K562 (cell line): ENCODE measurements around the gene DAPK2. TPM values are rescaled to one million over a fixed set of nuclear protein-coding genes. Genes with fewer than 3 reads are reported as not detected.

Source experiments
- CAMTA2 ChIP-seq: fragments of 250-450 bp; sonication (Bioruptor Pico); conservative IDR thresholded peaks from 2 replicates; pipeline ENCODE4 v1.5.1; 2022
- CEBPG ChIP-seq, 3 experiments: fragments of 200-800 bp in 1 of 3; sonication (Bioruptor generic) in 1 of 3; sonication (generic) in 1 of 3; formaldehyde crosslinking in 1 of 3; IDR thresholded peaks in 2 of 3; conservative IDR thresholded peaks in 1 of 3; 2 replicates each; pipeline versions ENCODE4 v1.6.1 to v1.8.0; 2016 to 2022; ENCODE audit warnings: missing compliant biosample characterization in 2 of 3, missing genetic modification characterization in 2 of 3, mild to moderate bottlenecking in 1 of 3, missing genetic modification reagents in 1 of 3
- DNMT1 ChIP-seq: fragments of 450-650 bp; IDR thresholded peaks from 2 replicates; pipeline ENCODE4 v1.6.1; 2016; ENCODE audit warnings: antibody characterized with exemption, mild to moderate bottlenecking
- E2F4 ChIP-seq: sonication (generic); formaldehyde crosslinking; IDR thresholded peaks from 2 replicates; pipeline ENCODE4 v1.8.0; 2022; ENCODE audit warnings: mild to moderate bottlenecking, low read depth, missing genetic modification reagents
- E2F6 ChIP-seq, 2 experiments: IDR thresholded peaks; 2 replicates each; pipeline ENCODE4 v1.6.1; 2011; ENCODE audit warnings: borderline replicate concordance in 1 of 2, control low read depth in 1 of 2, low read depth in 1 of 2, low read length in 1 of 2, mild to moderate bottlenecking in 1 of 2, mixed read lengths in 1 of 2, moderate library complexity in 1 of 2; ENCODE audit not compliant: insufficient read depth in 1 of 2, insufficient read length in 1 of 2, poor library complexity in 1 of 2, severe bottlenecking in 1 of 2; ENCODE audit errors: extremely low read depth in 1 of 2
- ETS2 ChIP-seq: IDR thresholded peaks from 2 replicates; pipeline ENCODE4 v1.6.1; 2016; ENCODE audit warnings: borderline replicate concordance, missing genetic modification characterization, mild to moderate bottlenecking, moderate library complexity, missing compliant biosample characterization; ENCODE audit not compliant: poor library complexity, severe bottlenecking
- HDGF ChIP-seq: fragments of 450-650 bp; IDR thresholded peaks from 2 replicates; pipeline ENCODE4 v1.6.1; 2016
- HNRNPH1 ChIP-seq: fragments of 200-400 bp; formaldehyde crosslinking; optimal IDR thresholded peaks from 2 replicates; pipeline ENCODE3; 2017; ENCODE audit warnings: low read depth, mild to moderate bottlenecking, low read length, moderate library complexity
- KDM1A ChIP-seq, 2 experiments: fragments of 450-650 bp; IDR thresholded peaks; 2 replicates each; pipeline ENCODE4 v1.6.1; 2016; ENCODE audit warnings: mild to moderate bottlenecking in 2 of 2
- LARP7 ChIP-seq: fragments of 450-650 bp; IDR thresholded peaks from 2 replicates; pipeline ENCODE4 v1.6.1; 2016
- MAFG ChIP-seq: fragments of 450-650 bp; conservative IDR thresholded peaks from 2 replicates; pipeline ENCODE4 v1.6.1; 2016; ENCODE audit warnings: missing genetic modification characterization, missing compliant biosample characterization
- POLR2H ChIP-seq: IDR thresholded peaks from 2 replicates; pipeline ENCODE4 v1.6.1; 2016; ENCODE audit warnings: missing genetic modification characterization, low read depth, mild to moderate bottlenecking, control low read depth, missing compliant biosample characterization, moderate library complexity
- PTBP1 ChIP-seq: fragments of 200-400 bp; formaldehyde crosslinking; IDR thresholded peaks from 2 replicates; pipeline ENCODE4 v1.6.1; 2017; ENCODE audit warnings: low read depth, low read length
- RBM17 ChIP-seq: fragments of 200-400 bp; formaldehyde crosslinking; IDR thresholded peaks from 2 replicates; pipeline ENCODE4 v1.6.1; 2017; ENCODE audit warnings: low read depth, mild to moderate bottlenecking, low read length, borderline replicate concordance
- RBM39 ChIP-seq: fragments of 200-400 bp; formaldehyde crosslinking; optimal IDR thresholded peaks from 2 replicates; pipeline ENCODE3; 2018; ENCODE audit warnings: low read depth, low read length
- RHOXF2B ChIP-seq: fragments of 250-450 bp; sonication (Bioruptor Pico); conservative IDR thresholded peaks from 2 replicates; pipeline ENCODE4 v1.5.1; 2021
- SMAD2 ChIP-seq: fragments of 150-350 bp; IDR thresholded peaks from 2 replicates; pipeline ENCODE4 v1.6.1; 2014; ENCODE audit warnings: low read depth, mild to moderate bottlenecking, low read length
- SP2 ChIP-seq: IDR thresholded peaks from 2 replicates; pipeline ENCODE4 v1.6.1; 2011; ENCODE audit warnings: mild to moderate bottlenecking, low read depth, low read length, moderate library complexity; ENCODE audit not compliant: poor library complexity, severe bottlenecking; ENCODE audit errors: extremely low read depth
- STAT6 ChIP-seq: sonication (generic); formaldehyde crosslinking; IDR thresholded peaks from 2 replicates; pipeline ENCODE4 v1.8.1; 2023; ENCODE audit warnings: mild to moderate bottlenecking, missing genetic modification reagents
- TCF3 ChIP-seq: sonication (generic); formaldehyde crosslinking; IDR thresholded peaks from 2 replicates; pipeline ENCODE4 v1.4.0; 2020; ENCODE audit warnings: mild to moderate bottlenecking, missing genetic modification reagents
- ZNF134 ChIP-seq: fragments of 250-450 bp; sonication (Bioruptor Pico); conservative IDR thresholded peaks from 2 replicates; pipeline ENCODE4 v1.4.0; 2020
- ZNF140 ChIP-seq: fragments of 250-450 bp; sonication (Bioruptor Pico); IDR thresholded peaks from 2 replicates; pipeline ENCODE4 v1.8.0; 2021; ENCODE audit warnings: moderate library complexity, mild to moderate bottlenecking, inconsistent platforms
- polyA plus RNA-seq, 8 experiments: library from polyadenylated mRNA; depleted of rRNA in 4 of 8; stranded (reverse) in 5 of 8; unstranded in 3 of 8; fragments of >200 nt; fragmentation: Nextera tagmentation in 2 of 8; fragmentation: Illumina TruSeq in 1 of 8; extraction: Ambion mirVana in 2 of 8; extraction: Trizol in 1 of 8; gene quantifications; 2 replicates each; pipeline versions ENCODE4 v1.2.1 to v1.2.3, GENCODE V29; 2011 to 2014; ENCODE audit warnings: inconsistent platforms in 1 of 8, missing spikeins in 1 of 8
- total RNA-seq, 7 experiments: library from RNA; depleted of rRNA in 6 of 7; stranded (reverse); fragments of >200 nt in 6 of 7; fragmentation: Illumina TruSeq in 2 of 7; extraction: Trizol in 2 of 7; gene quantifications; 2 replicates each; pipeline versions ENCODE4 v1.2.1 to v1.2.3, GENCODE V29; 2011 to 2021; ENCODE audit warnings: low replicate concordance in 1 of 7

The DAPK2 gene
- total and polyA plus RNA-seq, 9 of the 15 experiments (the other 6 are each of a cell fraction or from before 2014, with no cell fraction given), result 0.14 to 5.2 (median 2.2) TPM

- TF ChIP-seq E2F6 (IDR thresholded peaks at IDR 0.05; ENCODE audit: borderline replicate concordance in 1 of 2, extremely low read depth in 1 of 2, insufficient read depth in 1 of 2, insufficient read length in 1 of 2, low read depth in 1 of 2, low read length in 1 of 2, poor library complexity in 1 of 2, severe bottlenecking in 1 of 2), result peak; percentile 83 to 87
- TF ChIP-seq CEBPG (CRISPR knock-in tag; IDR thresholded peaks at IDR 0.05), result peak; percentile 42; the same call in 1 of the 2 replicates
- TF ChIP-seq CEBPG (tag; conservative IDR thresholded peaks at IDR 0.05 in 1 of 2, IDR thresholded peaks at IDR 0.05 in 1 of 2), result no peak
- TF ChIP-seq CAMTA2, result no peak
- no peak for TF ChIP-seq ZNF140 (CRISPR knock-in tag)
- TF ChIP-seq HNRNPH1, result no peak
- TF ChIP-seq RBM39, result no peak
- TF ChIP-seq TCF3 (CRISPR knock-in tag), result peak; percentile 6; the same call in 1 of the 2 replicates
- no peak for TF ChIP-seq KDM1A (IDR thresholded peaks at IDR 0.05)
- no peak for TF ChIP-seq RBM17
- no peak for TF ChIP-seq ETS2 (tag)
- peak; percentile 70 for TF ChIP-seq POLR2H (tag)
- TF ChIP-seq E2F4 (CRISPR knock-in tag), result peak; percentile 73; the same call in 1 of the 2 replicates
- TF ChIP-seq DNMT1, result no peak
- peak; percentile 55; the same call in 1 of the 2 replicates for TF ChIP-seq MAFG (tag)
- 0 out of 2 replicates have a peak, but pooled peaks have one; percentile 31 for TF ChIP-seq STAT6
- no peak for TF ChIP-seq RHOXF2B
- TF ChIP-seq HDGF, result no peak; the same call in none of the 2 replicates
- TF ChIP-seq LARP7, result no peak
- TF ChIP-seq PTBP1, result no peak
- no peak for TF ChIP-seq SP2
- no peak for TF ChIP-seq ZNF134 (CRISPR knock-in tag)
- TF ChIP-seq SMAD2, result no peak
Observed at GRCh38 chr15:64093627-64094417, 47.5 kb upstream of the DAPK2 start, which contains the start of gene CIAO2A (continued).
